ENCODE results near the gene CEMP1. TPM values are rescaled to one million over a fixed set of nuclear protein-coding genes. Genes with fewer than 3 reads are reported as not detected.

The CEMP1 gene
- total RNA-seq, 4 donors from 2014 or later, result not detected

DNA sequence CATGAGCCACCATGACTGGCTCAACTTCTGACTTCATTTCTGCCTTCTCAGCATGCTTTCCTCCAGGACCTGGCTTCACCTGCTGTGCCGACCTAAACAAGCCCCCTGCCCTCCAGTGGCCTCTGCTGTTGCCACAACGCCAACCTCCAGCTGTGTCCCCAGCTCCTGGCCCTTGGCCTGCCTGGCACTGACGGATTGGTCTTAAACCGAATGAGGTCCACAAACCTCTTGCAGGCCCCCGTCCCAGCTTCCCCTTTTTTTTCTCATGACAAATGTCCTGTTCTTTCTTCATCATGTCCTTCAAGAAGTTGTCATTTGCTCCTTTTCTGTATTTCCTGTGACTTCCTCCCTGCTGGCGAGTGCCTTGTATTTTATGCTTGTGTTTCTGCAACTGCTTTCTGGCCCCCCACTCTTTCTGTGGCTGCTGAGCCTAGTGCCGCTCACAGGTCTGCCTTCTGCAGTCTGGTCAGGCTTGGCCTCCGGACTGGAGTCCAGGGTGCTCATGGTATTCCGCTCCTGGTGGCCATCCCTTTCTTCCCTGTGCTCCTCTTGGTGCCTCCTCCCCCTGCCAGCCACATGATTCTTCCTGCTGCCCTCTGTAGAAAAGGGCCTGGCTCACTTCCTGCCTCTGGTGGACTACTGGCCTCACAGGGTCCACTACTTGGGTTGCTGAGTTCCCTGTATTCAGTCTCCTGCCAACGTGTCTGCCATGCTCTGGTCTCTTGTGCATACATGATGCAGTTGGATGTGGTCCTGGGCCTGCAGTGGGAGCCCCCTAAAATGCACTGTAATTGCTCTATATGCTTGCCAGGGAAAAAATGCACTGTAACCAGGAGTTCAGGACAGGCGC lies 14.6 kb downstream of the CEMP1 start:
- H3K4me3 ChIP-seq, result peak overlapping the region in 1 of 4 donors; percentile 94
- peaks cover 0 to 11% (median 0%) of the 10 kb centered on the region in 3 donors for H3K36me3 ChIP-seq
- H3K4me1 ChIP-seq, result peaks cover 0 to 82% (median 66%) of the 10 kb centered on the region in 4 donors
- WGBS, 2 donors, result 58 to 65% methylated on average over 11 of the region's 11 CpGs
- TF ChIP-seq CTCF (IDR thresholded peaks at IDR 0.05), result peak in 1 of 5 experiments; percentile 14
- TF ChIP-seq POLR2A (IDR thresholded peaks at IDR 0.05), result no peak
- H3K27me3 ChIP-seq, result no peaks in the 10 kb centered on the region
- H3K27ac ChIP-seq, result peak overlapping the region in 3 of 4 donors; percentile 98 to 100 (median 99)
- no peak for DNase-seq (ENCODE audit: low spot score in 2 of 2)
- no peaks in the 10 kb centered on the region for H3K9me3 ChIP-seq

DNA sequence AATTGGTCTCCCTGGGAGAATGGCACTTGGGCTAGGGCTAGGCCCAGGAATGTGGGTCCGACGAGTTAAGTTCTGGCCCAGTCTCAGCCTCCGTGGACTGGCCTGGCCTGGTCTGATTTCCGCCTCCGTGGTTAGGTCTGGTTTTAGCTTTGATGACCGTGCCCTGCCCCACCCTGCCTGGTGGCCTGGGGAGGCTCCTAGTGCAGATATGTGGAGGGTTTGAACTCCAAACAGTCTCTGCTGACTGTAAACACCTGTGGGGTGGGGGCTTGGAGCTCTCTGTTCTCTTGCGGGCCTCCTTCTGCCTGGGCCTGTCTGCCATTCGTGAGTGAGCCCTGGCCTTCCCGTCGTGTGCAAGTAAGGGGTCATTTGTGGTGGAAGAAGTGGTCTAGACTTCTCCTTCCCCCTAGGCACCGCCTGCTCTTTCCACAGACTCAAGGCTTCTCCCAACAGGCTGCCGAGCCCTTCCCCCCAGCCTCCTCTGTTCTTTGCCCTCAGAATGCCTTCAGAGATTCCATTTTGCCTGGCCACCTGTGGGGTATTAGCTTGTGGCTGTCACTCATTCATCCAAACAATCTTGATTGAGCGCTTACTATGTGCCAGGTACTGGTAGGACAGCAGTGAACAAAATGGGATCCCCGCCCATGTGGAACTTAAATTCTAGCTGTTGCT lies 15.9 kb downstream of the CEMP1 start:
- no peaks in the 10 kb centered on the region for H3K9me3 ChIP-seq
- TF ChIP-seq CTCF (IDR thresholded peaks at IDR 0.05) (no peak), POLR2A (IDR thresholded peaks at IDR 0.05) (no peak), EP300 (IDR thresholded peaks at IDR 0.05) (no peak)
- H3K27ac ChIP-seq, result peak overlapping the region; percentile 92 to 100 (median 98)
- DNase-seq (ENCODE audit: low spot score in 2 of 2), result no peak
- peak overlapping the region; percentile 77 to 99 (median 94) for H3K4me3 ChIP-seq
- peaks cover 0 to 11% (median 0%) of the 10 kb centered on the region in 3 donors for H3K36me3 ChIP-seq
- WGBS, 2 donors, result 19 to 24% methylated on average over 12 to 14 of the region's 14 CpGs
- H3K27me3 ChIP-seq, result no peaks in the 10 kb centered on the region
- H3K4me1 ChIP-seq, result peaks cover 0 to 77% (median 57%) of the 10 kb centered on the region in 4 donors

DNA sequence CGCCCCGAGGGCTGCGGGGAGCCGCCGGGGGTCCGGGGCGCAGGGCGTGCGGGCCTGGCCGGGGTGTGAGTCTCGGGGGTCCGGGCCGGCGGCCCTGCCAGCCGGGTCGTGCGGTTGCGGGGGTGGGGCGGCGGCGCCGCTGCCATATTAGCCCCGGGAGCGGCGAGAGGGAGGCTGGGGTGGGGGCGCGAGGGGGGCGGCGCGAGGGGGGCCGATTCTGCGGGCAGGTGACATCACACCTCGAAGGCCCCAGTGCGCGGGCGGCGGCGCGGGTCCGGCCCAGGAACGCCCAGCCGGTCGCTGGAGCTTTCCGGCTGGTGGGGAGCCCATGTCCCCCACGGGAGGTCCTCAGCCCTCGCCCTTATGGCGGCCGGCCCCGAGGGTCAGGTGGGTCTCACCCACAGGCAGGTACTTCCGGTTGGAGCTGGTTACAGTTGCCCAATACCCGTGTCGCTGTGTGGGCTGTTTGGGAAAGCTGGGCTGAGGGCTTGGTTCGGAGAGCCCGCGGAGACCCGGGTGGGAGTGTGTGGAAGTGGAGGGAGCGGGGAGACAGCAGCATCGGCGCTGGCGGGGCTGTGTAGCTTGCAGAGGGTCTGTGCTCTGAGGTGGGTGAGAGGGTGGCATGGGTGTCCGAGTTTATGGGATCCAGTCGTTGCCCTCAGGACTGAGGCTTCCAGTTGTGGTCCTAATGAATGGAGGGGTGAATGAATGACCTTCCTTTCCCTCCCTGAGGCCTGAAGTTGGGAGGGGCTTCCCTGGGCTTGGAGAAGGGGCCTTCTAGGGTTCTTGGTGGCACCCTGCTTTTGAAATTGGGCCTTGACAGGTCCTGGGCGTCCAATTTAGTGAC lies 16.7 kb downstream of the CEMP1 start:
- peaks cover 0 to 9% (median 0%) of the 10 kb centered on the region in 3 donors for H3K36me3 ChIP-seq
- no peak for TF ChIP-seq CTCF (IDR thresholded peaks at IDR 0.05)
- no peak for TF ChIP-seq POLR2A (IDR thresholded peaks at IDR 0.05)
- no peak for TF ChIP-seq EP300 (IDR thresholded peaks at IDR 0.05)
- no peak for DNase-seq (ENCODE audit: low spot score in 2 of 2)
- no peaks in the 10 kb centered on the region for H3K27me3 ChIP-seq
- H3K4me1 ChIP-seq, result peaks cover 0 to 73% (median 53%) of the 10 kb centered on the region in 4 donors
- WGBS, 2 donors, result 0 to 1% methylated on average over 11 to 53 of the region's 63 CpGs
- peak overlapping the region; percentile 89 to 99 (median 94) for H3K4me3 ChIP-seq
- peak overlapping the region; percentile 92 to 100 (median 98) for H3K27ac ChIP-seq
- no peaks in the 10 kb centered on the region for H3K9me3 ChIP-seq

- H3K27me3 ChIP-seq, result no peaks in the 10 kb centered on the region
- H3K9me3 ChIP-seq, result no peaks in the 10 kb centered on the region
- peak; percentile 93 for DNase-seq (ENCODE audit: low spot score in 2 of 2)
- TF ChIP-seq POLR2A (IDR thresholded peaks at IDR 0.05), result peak; percentile 77 to 94
- TF ChIP-seq CTCF (IDR thresholded peaks at IDR 0.05), result peak in 2 of 5 experiments; percentile 43 to 61
- TF ChIP-seq EP300 (IDR thresholded peaks at IDR 0.05), result peak in 1 of 2 donors; percentile 94
- 0 to 1% methylated on average over 29 to 41 of the region's 122 CpGs for WGBS, 2 donors
- peak within 1 kb of the TSS; percentile 89 to 99 (median 94) for H3K4me3 ChIP-seq
- peaks cover 0 to 4% (median 0%) of the 10 kb centered on the region in 3 donors for H3K36me3 ChIP-seq
- H3K4me1 ChIP-seq, result peaks cover 0 to 64% (median 44%) of the 10 kb centered on the region in 4 donors
- peak within 1 kb of the TSS; percentile 92 to 100 (median 98) for H3K27ac ChIP-seq
These were observed 17.5 kb downstream of the CEMP1 start, which contains the start of gene ATP6V0C for GRCh38 chr16:2513405-2514332. Gene ATP6V0C (plus strand): TSS chr16:2513952. CDS start chr16:2514104, 152 bp downstream.

All from tibial nerve (tissue), 4 donors.